KMS-11 (cell line): ENCODE data around the gene RBM10.

Experiments used
- H2AFZ ChIP-seq: fragments of 200-600 bp; sonication (generic); 2 replicates; pipeline ENCODE4 v1.6.1; 2016; ENCODE audit warnings: antibody characterized with exemption, mixed run types, low read depth
- H3K27ac ChIP-seq: fragments of 200-600 bp; sonication (generic); 2 replicates; pipeline ENCODE4 v1.6.1; 2016; ENCODE audit warnings: mild to moderate bottlenecking, mixed run types
- H3K27me3 ChIP-seq: fragments of 200-600 bp; sonication (generic); 2 replicates; pipeline ENCODE4 v1.6.1; 2017; ENCODE audit warnings: mild to moderate bottlenecking, low read depth, mixed run types, moderate library complexity; ENCODE audit not compliant: insufficient read depth
- H3K36me3 ChIP-seq: fragments of 200-600 bp; sonication (generic); 2 replicates; pipeline ENCODE4 v1.6.1; 2017; ENCODE audit warnings: mild to moderate bottlenecking, mixed run types; ENCODE audit not compliant: insufficient read depth
- H3K4me1 ChIP-seq: fragments of 200-600 bp; sonication (generic); 2 replicates; pipeline ENCODE4 v1.6.1; 2016; ENCODE audit warnings: mild to moderate bottlenecking, low read depth, mixed run types; ENCODE audit not compliant: poor library complexity, severe bottlenecking
- H3K4me2 ChIP-seq: fragments of 200-600 bp; sonication (generic); 2 replicates; pipeline ENCODE4 v1.7.0; 2016; ENCODE audit warnings: mild to moderate bottlenecking, mixed run types
- H3K4me3 ChIP-seq: fragments of 200-600 bp; sonication (generic); IDR thresholded peaks from 2 replicates; pipeline ENCODE4 v1.6.1; 2017; ENCODE audit warnings: low read depth, low read length, mixed read lengths; ENCODE audit not compliant: insufficient read depth
- H3K79me2 ChIP-seq: fragments of 200-600 bp; sonication (generic); 2 replicates; pipeline ENCODE4 v1.6.1; 2016; ENCODE audit warnings: low read depth, mixed run types; ENCODE audit not compliant: insufficient read depth
- H3K9ac ChIP-seq: fragments of 200-600 bp; sonication (generic); 2 replicates; pipeline ENCODE4 v1.6.1; 2016; ENCODE audit warnings: mild to moderate bottlenecking, mixed run types
- H4K20me1 ChIP-seq: fragments of 200-600 bp; sonication (generic); 2 replicates; pipeline ENCODE4 v1.6.1; 2016; ENCODE audit warnings: mild to moderate bottlenecking, mixed run types; ENCODE audit not compliant: insufficient read depth
- CTCF ChIP-seq: fragments of 200-600 bp; sonication (generic); conservative IDR thresholded peaks from 2 replicates; pipeline ENCODE4 v1.6.1; 2017; ENCODE audit warnings: low read depth, mild to moderate bottlenecking, antibody characterized with exemption, low read length, moderate library complexity, mixed read lengths

Gene RBM10

GRCh38 chrX:47235691-47236103, 90.7 kb downstream of the RBM10 start:
- Histone ChIP-seq H3K4me3 (no peak overlapping the region), H3K36me3 (no peaks in the 10 kb centered on the region), H3K27ac (no peak overlapping the region), H3K79me2 (peaks cover 13% of the 10 kb centered on the region; the same call in 1 of the 2 replicates), H3K4me2 (no peak overlapping the region), H3K9ac (no peak overlapping the region), H3K4me1 (peaks cover 19% of the 10 kb centered on the region), H3K27me3 (no peaks in the 10 kb centered on the region), H2AFZ (no peak overlapping the region), H4K20me1 (no peaks in the 10 kb centered on the region)
- no peak for TF ChIP-seq CTCF
